Mesenchymal stem cell (in vitro differentiated cells and primary cell): ENCODE data around the gene SLC10A2.

Experiments used
- DNase-seq: peaks from one replicate; pipeline ENCODE4 v3.0.0-alpha.2; 2013
- H2AFZ ChIP-seq: one replicate; pipeline ENCODE4 v1.6.1; 2013; ENCODE audit warnings: low read depth, mild to moderate bottlenecking, control low read depth, inconsistent platforms, low read length, moderate library complexity
- H2AK5ac ChIP-seq: 2 replicates; pipeline ENCODE4 v1.6.1; 2013; ENCODE audit warnings: low read length, moderate library complexity, mild to moderate bottlenecking, inconsistent platforms; ENCODE audit not compliant: severe bottlenecking
- H2BK120ac ChIP-seq: one replicate; pipeline ENCODE4 v1.6.1; 2013; ENCODE audit warnings: low read depth, mild to moderate bottlenecking, inconsistent platforms, low read length, moderate library complexity
- H2BK12ac ChIP-seq, 2 experiments: one replicate each; pipeline ENCODE4 v1.6.1; 2013; ENCODE audit warnings: inconsistent platforms in 2 of 2, low read length in 2 of 2, mild to moderate bottlenecking in 2 of 2, moderate library complexity in 2 of 2, control low read depth in 1 of 2
- H2BK15ac ChIP-seq: one replicate; pipeline ENCODE4 v1.6.1; 2013; ENCODE audit warnings: mild to moderate bottlenecking, low read depth, inconsistent platforms; ENCODE audit not compliant: poor library complexity, severe bottlenecking
- H2BK5ac ChIP-seq: 2 replicates; pipeline ENCODE4 v1.6.1; 2013; ENCODE audit warnings: low read depth, mild to moderate bottlenecking, low read length, control low read depth, inconsistent platforms; ENCODE audit not compliant: poor library complexity, severe bottlenecking
- H3K14ac ChIP-seq, 2 experiments: one replicate each; pipeline ENCODE4 v1.6.1; 2013; ENCODE audit warnings: inconsistent platforms in 2 of 2, low read length in 2 of 2, control low read depth in 1 of 2, mild to moderate bottlenecking in 1 of 2, moderate library complexity in 1 of 2
- H3K18ac ChIP-seq, 2 experiments: one replicate each; pipeline ENCODE4 v1.6.1; 2013; ENCODE audit warnings: inconsistent platforms in 2 of 2, low read length in 2 of 2, control low read depth in 1 of 2, low read depth in 1 of 2, mild to moderate bottlenecking in 1 of 2
- H3K23ac ChIP-seq, 2 experiments: one replicate each; pipeline ENCODE4 v1.6.1; 2013; ENCODE audit warnings: inconsistent platforms in 2 of 2, low read length in 2 of 2, mild to moderate bottlenecking in 2 of 2, moderate library complexity in 2 of 2, control low read depth in 1 of 2
- H3K27ac ChIP-seq: 2 replicates; pipeline ENCODE4 v1.5.1; 2013; ENCODE audit warnings: mild to moderate bottlenecking, moderate library complexity, low read length, control low read depth, inconsistent platforms; ENCODE audit not compliant: poor library complexity, severe bottlenecking
- H3K27me3 ChIP-seq, 2 experiments: 2 replicates each; pipeline versions ENCODE4 v1.6.1 to v1.7.0; 2013; ENCODE audit warnings: low read length in 2 of 2, mild to moderate bottlenecking in 2 of 2, moderate library complexity in 2 of 2, control low read depth in 1 of 2, inconsistent platforms in 1 of 2; ENCODE audit not compliant: control insufficient read depth in 1 of 2, insufficient read depth in 1 of 2
- H3K36me3 ChIP-seq, 2 experiments: 2 replicates each; pipeline versions ENCODE4 v1.6.1 to v1.7.0; 2013; ENCODE audit warnings: low read length in 2 of 2, control low read depth in 1 of 2, inconsistent platforms in 1 of 2, low read depth in 1 of 2, mild to moderate bottlenecking in 1 of 2; ENCODE audit not compliant: insufficient read depth in 2 of 2, control insufficient read depth in 1 of 2
- H3K4ac ChIP-seq, 2 experiments: one replicate each; pipeline ENCODE4 v1.6.1; 2013; ENCODE audit warnings: inconsistent platforms in 2 of 2, low read length in 2 of 2, mild to moderate bottlenecking in 2 of 2, moderate library complexity in 2 of 2, control low read depth in 1 of 2, low read depth in 1 of 2
- H3K4me1 ChIP-seq: 2 replicates; pipeline ENCODE4 v1.6.1; 2013; ENCODE audit warnings: low read depth, low read length, control low read depth; ENCODE audit not compliant: control insufficient read depth, insufficient read depth
- H3K4me2 ChIP-seq: 2 replicates; pipeline ENCODE4 v1.6.1; 2013; ENCODE audit warnings: low read length, mild to moderate bottlenecking, inconsistent platforms; ENCODE audit not compliant: poor library complexity, severe bottlenecking
- H3K4me3 ChIP-seq, 2 experiments: 2 replicates each; pipeline versions ENCODE4 v1.5.1 to v1.7.0; 2013; ENCODE audit warnings: low read length in 2 of 2, mild to moderate bottlenecking in 2 of 2, control low read depth in 1 of 2, low read depth in 1 of 2; ENCODE audit not compliant: insufficient read depth in 1 of 2
- H3K79me1 ChIP-seq: replicated peaks from 2 replicates; pipeline ENCODE4 v1.6.1; 2013; ENCODE audit warnings: mild to moderate bottlenecking, control low read depth, low read length, inconsistent platforms; ENCODE audit not compliant: poor library complexity, severe bottlenecking
- H3K9ac ChIP-seq: 2 replicates; pipeline ENCODE4 v1.7.0; 2013; ENCODE audit warnings: mild to moderate bottlenecking, low read length, moderate library complexity
- H3K9me3 ChIP-seq: 2 replicates; pipeline ENCODE4 v1.7.0; 2013; ENCODE audit warnings: mild to moderate bottlenecking, low read length; ENCODE audit not compliant: control insufficient read depth
- H4K8ac ChIP-seq: one replicate; pipeline ENCODE4 v1.6.1; 2013; ENCODE audit warnings: inconsistent platforms, mild to moderate bottlenecking, low read length, moderate library complexity
- H4K91ac ChIP-seq: one replicate; pipeline ENCODE4 v1.6.1; 2013; ENCODE audit warnings: mild to moderate bottlenecking, low read length, inconsistent platforms
- WGBS: methylation state at CpG from one replicate; pipeline ENCODE4 v1.1.7; 2013; ENCODE audit warnings: mixed read lengths; 5-methylcytosine and 5-hydroxymethylcytosine counted together

The SLC10A2 gene

GRCh38 chr13:103056008-103056407, 10.2 kb downstream of the SLC10A2 start:
- H4K8ac ChIP-seq: no peak overlapping the region
- no peaks in the 10 kb centered on the region for H3K4me1 ChIP-seq
- DNase-seq: no peak
- H3K4ac ChIP-seq: no peak overlapping the region
- H2AFZ ChIP-seq: no peak overlapping the region
- H3K4me3 ChIP-seq: no peak overlapping the region
- no peaks in the 10 kb centered on the region for H3K36me3 ChIP-seq
- no peak overlapping the region for H3K23ac ChIP-seq
- H2BK120ac ChIP-seq: no peak overlapping the region
- no peak overlapping the region for H2BK15ac ChIP-seq
- no peak overlapping the region for H3K14ac ChIP-seq
- H3K4me2 ChIP-seq: no peak overlapping the region
- no peak overlapping the region for H3K27ac ChIP-seq
- H3K79me1 ChIP-seq: no peaks in the 10 kb centered on the region
- no peaks in the 10 kb centered on the region for H3K27me3 ChIP-seq
- H3K9me3 ChIP-seq: peaks cover 25% of the 10 kb centered on the region
- no peak overlapping the region for H2AK5ac ChIP-seq
- no peak overlapping the region for H2BK12ac ChIP-seq
- H4K91ac ChIP-seq: no peak overlapping the region
- WGBS: 72% methylated on average over 2 of the region's 2 CpGs
- no peak overlapping the region for H3K9ac ChIP-seq
- no peak overlapping the region for H2BK5ac ChIP-seq
- no peak overlapping the region for H3K18ac ChIP-seq

GRCh38 chr13:103055166-103055565, 11.1 kb downstream of the SLC10A2 start:
- Histone ChIP-seq H3K18ac (no peak overlapping the region), H3K4me1 (no peaks in the 10 kb centered on the region), H3K4ac (no peak overlapping the region), H2BK12ac (no peak overlapping the region), H3K27me3 (no peaks in the 10 kb centered on the region), H3K27ac (no peak overlapping the region), H3K23ac (no peak overlapping the region), H3K4me2 (no peak overlapping the region), H3K79me1 (no peaks in the 10 kb centered on the region), H3K36me3 (no peaks in the 10 kb centered on the region), H2AK5ac (no peak overlapping the region), H2BK120ac (no peak overlapping the region), H3K9me3 (peaks cover 25% of the 10 kb centered on the region), H4K91ac (no peak overlapping the region), H3K14ac (no peak overlapping the region), H2BK15ac (no peak overlapping the region), H2BK5ac (no peak overlapping the region), H2AFZ (no peak overlapping the region), H4K8ac (no peak overlapping the region), H3K4me3 (no peak overlapping the region), H3K9ac (no peak overlapping the region)
- WGBS: 55% methylated on average over 2 of the region's 2 CpGs
- DNase-seq: no peak

- Histone ChIP-seq H3K4ac (no peak overlapping the region), H2BK120ac (no peak overlapping the region), H3K4me1 (no peaks in the 10 kb centered on the region), H3K27me3 (no peaks in the 10 kb centered on the region), H3K9ac (no peak overlapping the region), H2AK5ac (no peak overlapping the region), H3K36me3 (no peaks in the 10 kb centered on the region), H2BK15ac (no peak overlapping the region), H3K27ac (no peak overlapping the region), H3K23ac (no peak overlapping the region), H3K4me3 (no peak overlapping the region), H3K9me3 (no peaks in the 10 kb centered on the region), H2BK12ac (no peak overlapping the region), H2AFZ (no peak overlapping the region), H3K79me1 (no peaks in the 10 kb centered on the region), H2BK5ac (no peak overlapping the region), H4K91ac (no peak overlapping the region), H3K14ac (no peak overlapping the region), H3K18ac (no peak overlapping the region), H4K8ac (no peak overlapping the region), H3K4me2 (no peak overlapping the region)
- no peak for DNase-seq
- WGBS: 87% methylated on average over 4 of the region's 4 CpGs
Measured at GRCh38 chr13:103046676-103047075, 19.5 kb downstream of the SLC10A2 start.

- no peak for DNase-seq
- Histone ChIP-seq H3K14ac (no peak overlapping the region), H4K8ac (no peak overlapping the region), H3K18ac (no peak overlapping the region), H3K4ac (no peak overlapping the region), H3K36me3 (no peaks in the 10 kb centered on the region), H2BK15ac (no peak overlapping the region), H3K9ac (no peak overlapping the region), H4K91ac (no peak overlapping the region), H3K9me3 (no peaks in the 10 kb centered on the region), H3K4me3 (no peak overlapping the region), H2BK12ac (no peak overlapping the region), H2AFZ (no peak overlapping the region), H3K27me3 (no peaks in the 10 kb centered on the region), H2BK120ac (no peak overlapping the region), H3K4me1 (no peaks in the 10 kb centered on the region), H3K79me1 (no peaks in the 10 kb centered on the region), H3K23ac (no peak overlapping the region), H3K27ac (no peak overlapping the region), H2AK5ac (no peak overlapping the region), H3K4me2 (no peak overlapping the region), H2BK5ac (no peak overlapping the region)
- 80% methylated on average over 2 of the region's 3 CpGs for WGBS
Measured at GRCh38 chr13:103044056-103044455, 22.2 kb downstream of the SLC10A2 start.
